PC-3 (cell line): ENCODE data around the gene HSPB8.

Source experiments
- EZH2 ChIP-seq: fragments of 300-600 bp; sonication (generic); IDR thresholded peaks from one replicate; pipeline ENCODE4 v1.6.1; 2017; ENCODE audit warnings: antibody characterized with exemption, mild to moderate bottlenecking, low read length; ENCODE audit not compliant: unreplicated experiment
- EZH2phosphoT487 ChIP-seq: fragments of 300-600 bp; sonication (generic); IDR thresholded peaks from 2 replicates; pipeline ENCODE4 v1.6.1; 2018; ENCODE audit warnings: mild to moderate bottlenecking, antibody characterized with exemption, low read length, borderline replicate concordance
- TF ChIP-seq, protein P1 (sequence below): fragments of 300-600 bp; sonication (generic); conservative IDR thresholded peaks from 2 replicates; pipeline ENCODE4 v1.5.1; 2017; ENCODE audit warnings: antibody characterized with exemption, low read depth, mild to moderate bottlenecking, low read length

- TF ChIP-seq, protein P1, sequence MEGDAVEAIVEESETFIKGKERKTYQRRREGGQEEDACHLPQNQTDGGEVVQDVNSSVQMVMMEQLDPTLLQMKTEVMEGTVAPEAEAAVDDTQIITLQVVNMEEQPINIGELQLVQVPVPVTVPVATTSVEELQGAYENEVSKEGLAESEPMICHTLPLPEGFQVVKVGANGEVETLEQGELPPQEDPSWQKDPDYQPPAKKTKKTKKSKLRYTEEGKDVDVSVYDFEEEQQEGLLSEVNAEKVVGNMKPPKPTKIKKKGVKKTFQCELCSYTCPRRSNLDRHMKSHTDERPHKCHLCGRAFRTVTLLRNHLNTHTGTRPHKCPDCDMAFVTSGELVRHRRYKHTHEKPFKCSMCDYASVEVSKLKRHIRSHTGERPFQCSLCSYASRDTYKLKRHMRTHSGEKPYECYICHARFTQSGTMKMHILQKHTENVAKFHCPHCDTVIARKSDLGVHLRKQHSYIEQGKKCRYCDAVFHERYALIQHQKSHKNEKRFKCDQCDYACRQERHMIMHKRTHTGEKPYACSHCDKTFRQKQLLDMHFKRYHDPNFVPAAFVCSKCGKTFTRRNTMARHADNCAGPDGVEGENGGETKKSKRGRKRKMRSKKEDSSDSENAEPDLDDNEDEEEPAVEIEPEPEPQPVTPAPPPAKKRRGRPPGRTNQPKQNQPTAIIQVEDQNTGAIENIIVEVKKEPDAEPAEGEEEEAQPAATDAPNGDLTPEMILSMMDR = no peak
- no peak for TF ChIP-seq EZH2
- TF ChIP-seq EZH2phosphoT487 = no peak
Observed at GRCh38 chr12:119156401-119157044, 22.2 kb upstream of the HSPB8 start.
